Measurements from ENCODE around the gene DNAH17.

The DNAH17 gene

DNA sequence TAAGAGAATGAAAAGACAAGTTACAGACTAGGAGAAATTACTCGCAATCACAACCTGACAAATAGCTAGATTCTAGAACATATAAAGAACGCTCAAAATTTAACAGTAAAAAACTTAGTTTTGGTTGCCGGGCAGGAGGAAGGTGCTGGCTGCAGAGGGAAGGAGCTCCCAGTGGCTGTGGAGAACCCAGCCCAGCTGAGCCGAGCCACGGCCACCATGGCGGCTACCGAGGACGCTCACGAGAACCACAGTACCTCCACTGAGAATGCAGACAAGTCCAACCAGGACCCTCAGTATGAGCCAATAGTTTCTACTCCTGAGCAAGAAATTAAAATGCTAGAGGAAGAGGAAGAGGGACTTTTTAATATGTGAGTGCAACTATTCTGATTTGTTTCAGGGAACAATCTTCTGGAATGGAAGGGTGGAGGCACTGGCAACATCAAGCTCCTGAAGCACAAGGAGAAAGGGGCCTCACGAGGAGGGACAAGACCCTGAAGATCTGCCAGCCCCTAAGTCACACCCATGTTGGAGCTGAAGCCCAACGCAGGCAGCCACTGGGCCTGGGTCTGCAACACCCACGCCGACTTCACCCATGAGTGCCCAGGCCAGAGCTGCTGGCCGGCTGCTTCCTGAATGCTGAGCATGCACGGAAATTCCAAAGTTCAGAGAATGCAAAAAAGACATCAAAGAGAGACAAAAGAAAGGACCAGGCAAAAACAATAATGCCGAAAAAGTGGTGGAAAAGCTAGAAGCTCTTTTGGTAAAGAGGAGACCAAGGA lies 55.0 kb downstream of the DNAH17 start:
- DNase-seq (ENCODE audit: low spot score) = no peak
- TF ChIP-seq, protein P1, sequence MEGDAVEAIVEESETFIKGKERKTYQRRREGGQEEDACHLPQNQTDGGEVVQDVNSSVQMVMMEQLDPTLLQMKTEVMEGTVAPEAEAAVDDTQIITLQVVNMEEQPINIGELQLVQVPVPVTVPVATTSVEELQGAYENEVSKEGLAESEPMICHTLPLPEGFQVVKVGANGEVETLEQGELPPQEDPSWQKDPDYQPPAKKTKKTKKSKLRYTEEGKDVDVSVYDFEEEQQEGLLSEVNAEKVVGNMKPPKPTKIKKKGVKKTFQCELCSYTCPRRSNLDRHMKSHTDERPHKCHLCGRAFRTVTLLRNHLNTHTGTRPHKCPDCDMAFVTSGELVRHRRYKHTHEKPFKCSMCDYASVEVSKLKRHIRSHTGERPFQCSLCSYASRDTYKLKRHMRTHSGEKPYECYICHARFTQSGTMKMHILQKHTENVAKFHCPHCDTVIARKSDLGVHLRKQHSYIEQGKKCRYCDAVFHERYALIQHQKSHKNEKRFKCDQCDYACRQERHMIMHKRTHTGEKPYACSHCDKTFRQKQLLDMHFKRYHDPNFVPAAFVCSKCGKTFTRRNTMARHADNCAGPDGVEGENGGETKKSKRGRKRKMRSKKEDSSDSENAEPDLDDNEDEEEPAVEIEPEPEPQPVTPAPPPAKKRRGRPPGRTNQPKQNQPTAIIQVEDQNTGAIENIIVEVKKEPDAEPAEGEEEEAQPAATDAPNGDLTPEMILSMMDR (IDR thresholded peaks at IDR 0.05; ENCODE audit: borderline replicate concordance, control extremely low read depth, extremely low read depth, insufficient read depth, missing control alignments) = no peak
- in situ Hi-C loops (cut with MboI; ENCODE audit: low sequenced_read_pairs, unreplicated experiment) = no loop called here

DNA sequence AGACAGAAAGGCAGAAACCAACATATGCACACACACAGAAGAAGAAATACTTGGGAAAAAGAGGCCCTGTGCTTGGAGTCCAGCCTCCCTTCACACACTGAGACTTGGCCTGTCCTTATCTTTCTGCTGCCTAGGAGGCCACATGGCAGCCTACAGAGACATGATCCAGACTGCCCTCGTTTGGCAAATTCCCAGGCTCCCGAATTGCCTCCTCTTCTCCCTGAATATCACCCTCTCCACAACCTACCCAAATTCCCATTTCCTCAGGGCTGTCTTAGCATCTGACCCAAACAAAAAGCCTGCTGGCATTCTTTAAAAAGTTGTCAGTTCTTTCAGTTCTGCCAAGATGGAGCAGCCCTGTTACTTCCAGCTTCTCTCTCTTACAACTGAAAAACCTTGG lies 59.8 kb downstream of the DNAH17 start:
- in situ Hi-C loops (cut with MboI; ENCODE audit: low sequenced_read_pairs, unreplicated experiment) = no loop called here
- TF ChIP-seq, protein P1 (IDR thresholded peaks at IDR 0.05; ENCODE audit: borderline replicate concordance, control extremely low read depth, extremely low read depth, insufficient read depth, missing control alignments) = no peak
- DNase-seq (ENCODE audit: low spot score) = no peak

DNA sequence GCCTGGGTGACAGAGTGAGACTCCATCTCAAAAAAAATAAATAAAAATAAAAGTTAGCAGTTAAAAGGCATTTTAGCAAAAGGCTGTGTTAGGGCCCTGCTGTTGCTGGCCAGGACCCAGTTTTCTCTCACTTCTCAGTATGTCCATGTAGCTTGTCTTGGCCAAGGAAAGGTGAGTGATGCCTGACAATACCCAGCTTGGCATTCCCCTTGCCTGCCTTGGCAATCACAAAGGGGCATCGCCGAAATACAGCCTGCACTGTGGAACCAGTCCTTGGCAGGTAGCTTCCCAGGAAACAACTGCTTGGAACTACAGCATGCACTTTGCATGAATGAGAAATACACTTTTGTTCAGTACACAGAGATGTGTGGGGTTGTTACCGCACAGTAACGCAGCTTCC lies 61.7 kb downstream of the DNAH17 start:
- DNase-seq (ENCODE audit: low spot score) = no peak
- in situ Hi-C loops (cut with MboI; ENCODE audit: low sequenced_read_pairs, unreplicated experiment) = no loop called here
- TF ChIP-seq, protein P1 (IDR thresholded peaks at IDR 0.05; ENCODE audit: borderline replicate concordance, control extremely low read depth, extremely low read depth, insufficient read depth, missing control alignments) = no peak

DNA sequence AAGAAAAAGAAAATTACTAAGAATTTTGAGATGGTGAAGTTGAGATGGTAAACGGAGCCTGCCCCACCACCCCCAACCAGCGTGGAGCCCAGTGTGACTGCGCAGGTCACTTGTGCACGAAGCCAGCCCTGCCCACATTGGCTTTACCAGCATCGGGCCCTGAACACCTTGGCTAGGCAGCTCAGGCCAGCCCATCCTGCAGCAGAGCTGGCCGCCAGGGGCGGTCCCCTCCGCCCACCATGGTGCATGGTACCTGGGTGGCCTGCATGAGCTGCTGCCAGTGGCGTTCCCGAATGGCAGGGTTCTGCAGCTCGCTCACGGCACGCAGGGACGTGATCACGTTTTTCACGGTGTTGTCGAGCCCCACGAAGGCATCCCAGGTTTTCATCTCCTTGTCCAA lies 62.7 kb downstream of the DNAH17 start:
- no peak for DNase-seq (ENCODE audit: low spot score)
- in situ Hi-C loops (cut with MboI; ENCODE audit: low sequenced_read_pairs, unreplicated experiment) = no loop called here
- TF ChIP-seq, protein P1 (IDR thresholded peaks at IDR 0.05; ENCODE audit: borderline replicate concordance, control extremely low read depth, extremely low read depth, insufficient read depth, missing control alignments) = no peak

DNA sequence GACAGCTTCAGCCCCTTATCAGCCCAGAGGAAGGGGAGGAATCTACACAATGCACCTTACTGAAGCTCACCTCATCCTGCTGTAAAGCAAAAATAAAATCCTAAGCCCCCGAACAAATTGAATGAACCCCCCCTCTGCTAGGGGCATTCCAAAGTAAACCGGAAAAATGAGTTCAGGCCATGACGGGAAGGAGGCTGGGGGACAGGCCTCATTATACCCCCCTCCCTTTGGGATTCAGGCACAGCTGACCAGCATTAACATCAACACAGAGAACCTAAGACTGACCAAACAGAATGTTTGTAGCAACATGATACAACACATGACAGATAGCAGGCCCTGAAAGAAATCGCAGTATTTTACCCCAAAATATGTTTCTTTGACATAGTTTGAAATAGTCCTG lies 64.2 kb downstream of the DNAH17 start:
- TF ChIP-seq, protein P1 (IDR thresholded peaks at IDR 0.05; ENCODE audit: borderline replicate concordance, control extremely low read depth, extremely low read depth, insufficient read depth, missing control alignments) = no peak
- in situ Hi-C loops (cut with MboI; ENCODE audit: low sequenced_read_pairs, unreplicated experiment) = no loop called here

DNA sequence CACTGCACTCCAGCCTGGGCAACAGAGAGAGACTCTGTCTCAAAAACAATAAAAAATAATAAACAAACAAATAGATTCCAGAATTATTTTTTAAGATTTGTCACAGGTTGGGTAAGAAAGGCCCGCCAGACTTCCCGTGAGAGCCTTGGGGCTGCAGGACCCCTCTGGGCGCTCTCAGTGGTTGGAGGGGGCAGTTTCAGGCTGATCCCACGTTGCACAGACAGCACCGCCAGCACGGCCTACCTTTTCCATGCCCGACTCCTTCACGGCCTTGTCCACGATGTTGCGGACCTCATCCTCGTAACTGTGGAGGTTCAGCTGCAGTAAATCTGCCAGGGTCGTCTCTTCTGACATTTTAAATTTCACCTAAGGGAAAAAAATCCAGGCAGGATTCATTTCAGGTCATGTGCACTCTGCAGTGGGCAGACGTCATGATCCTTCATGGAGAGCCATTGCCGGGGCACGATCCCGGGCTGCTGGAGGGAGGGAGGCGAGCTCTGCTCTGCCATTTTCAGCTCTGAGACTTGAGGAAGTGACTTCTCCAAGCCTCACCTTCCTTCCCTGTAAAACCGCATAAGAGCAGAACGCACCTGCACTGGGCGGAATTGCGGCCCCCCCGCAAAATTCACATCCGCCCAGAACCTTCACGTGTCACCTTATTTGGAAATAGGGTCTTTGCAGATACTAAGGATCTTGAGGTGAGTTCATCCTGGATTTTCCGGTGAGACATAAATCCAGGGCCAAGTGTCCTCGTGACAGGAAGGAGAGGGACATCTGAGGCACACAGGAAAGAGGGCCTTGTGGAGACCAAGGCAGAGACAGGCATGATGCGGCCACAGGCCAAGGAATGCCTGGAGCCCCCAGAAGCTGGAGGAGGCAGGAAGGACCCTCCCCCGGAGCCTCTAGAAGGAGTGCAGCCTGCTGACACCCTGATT lies 66.8 kb downstream of the DNAH17 start:
- no peak for DNase-seq (ENCODE audit: low spot score)
- TF ChIP-seq, protein P1 (IDR thresholded peaks at IDR 0.05; ENCODE audit: borderline replicate concordance, control extremely low read depth, extremely low read depth, insufficient read depth, missing control alignments) = no peak
- in situ Hi-C loops (cut with MboI; ENCODE audit: low sequenced_read_pairs, unreplicated experiment) = no loop called here

More for the DNA sequence above, 64.2 kb downstream of the DNAH17 start:
- DNase-seq (ENCODE audit: low spot score) = no peak

Data from GM13976 (cell line).